Sigmoid colon (tissue), 7 donors: ENCODE measurements around the gene RARRES2. TPM values are rescaled to one million over a fixed set of nuclear protein-coding genes. Genes with fewer than 3 reads are reported as not detected.

Experiments used
- DNase-seq: peaks from one replicate; pipeline ENCODE4 v3.0.0-alpha.2; 2019
- H3K27ac ChIP-seq, 4 donors: fragments of 200-600 bp; sonication (generic); one replicate each; pipeline ENCODE4 v1.5.1; 2016 to 2019; ENCODE audit warnings: mild to moderate bottlenecking in 1 of 4
- H3K27me3 ChIP-seq, 3 donors: fragments of 200-600 bp; sonication (generic); one replicate each; pipeline ENCODE4 v1.5.1; 2019; ENCODE audit warnings: mild to moderate bottlenecking in 1 of 3
- H3K36me3 ChIP-seq, 4 donors: fragments of 200-600 bp; sonication (generic); one replicate each; pipeline ENCODE4 v1.5.1; 2016 to 2019
- H3K4me1 ChIP-seq, 4 donors: fragments of 200-600 bp; sonication (generic); one replicate each; pipeline ENCODE4 v1.5.1; 2017 to 2019
- H3K4me3 ChIP-seq, 4 donors: fragments of 200-600 bp; sonication (generic); one replicate each; pipeline ENCODE4 v1.5.1; 2017 to 2019; ENCODE audit warnings: mild to moderate bottlenecking in 2 of 4, moderate library complexity in 1 of 4
- H3K9me3 ChIP-seq, 4 donors: fragments of 200-600 bp in 3 of 4; sonication (generic) in 3 of 4; one replicate each; pipeline versions ENCODE4 v1.5.1 to v1.6.1; 2013 to 2019
- CTCF ChIP-seq, 4 experiments: fragments of 450-650 bp in 3 of 4; fragments of 200-600 bp in 1 of 4; IDR thresholded peaks; one replicate each; pipeline ENCODE4 v1.5.1; 2016 to 2019; ENCODE audit warnings: antibody characterized with exemption in 4 of 4, mild to moderate bottlenecking in 3 of 4, moderate library complexity in 2 of 4
- EP300 ChIP-seq, 4 donors: sonication (generic); formaldehyde crosslinking; IDR thresholded peaks; one replicate each; pipeline ENCODE4 v1.6.1; 2017; ENCODE audit warnings: antibody characterized with exemption in 4 of 4
- POLR2A ChIP-seq, 2 donors: fragments of 450-650 bp; IDR thresholded peaks; one replicate each; pipeline ENCODE4 v1.6.1; 2016; ENCODE audit warnings: antibody characterized with exemption in 2 of 2, mild to moderate bottlenecking in 2 of 2, moderate library complexity in 2 of 2
- POLR2AphosphoS5 ChIP-seq, 4 donors: sonication (generic); formaldehyde crosslinking; IDR thresholded peaks; one replicate each; pipeline ENCODE4 v1.6.1; 2017; ENCODE audit warnings: antibody characterized with exemption in 4 of 4
- WGBS, 2 donors: extraction: QIAGEN DNeasy Blood & Tissue Kit; methylation state at CpG; one replicate each; pipeline ENCODE4 v1.1.7; 2013; 5-methylcytosine and 5-hydroxymethylcytosine counted together
- intact Hi-C: fragments of 100-400 bp; cut with DNase I; formaldehyde crosslinking; loops from one replicate; pipeline ENCODE4 v1.15.1; 2023
- polyA plus RNA-seq, 3 donors: library from polyadenylated mRNA; stranded (reverse); fragments of 200-250 nt; gene quantifications; one replicate each; pipeline ENCODE4 v1.2.3, GENCODE V29; 2013
- total RNA-seq, 4 donors: library from RNA; depleted of rRNA; stranded (reverse); fragments of >200 nt; gene quantifications; one replicate each; pipeline ENCODE4 v1.1.0, GENCODE V29; 2016
- donor health status: healthy with polysubstance abuse.
- donor health status: Bipolar disorder and iron deficiency.
- donor health status: healthy.

The RARRES2 gene
- total RNA-seq (100 to 1,000 TPM; 257 to 447 (median 388) TPM), polyA plus RNA-seq (100 to 1,000 TPM in 2 of 3 donors, 10 to 100 TPM in 1; 28.9 to 289 (median 132) TPM)

DNA sequence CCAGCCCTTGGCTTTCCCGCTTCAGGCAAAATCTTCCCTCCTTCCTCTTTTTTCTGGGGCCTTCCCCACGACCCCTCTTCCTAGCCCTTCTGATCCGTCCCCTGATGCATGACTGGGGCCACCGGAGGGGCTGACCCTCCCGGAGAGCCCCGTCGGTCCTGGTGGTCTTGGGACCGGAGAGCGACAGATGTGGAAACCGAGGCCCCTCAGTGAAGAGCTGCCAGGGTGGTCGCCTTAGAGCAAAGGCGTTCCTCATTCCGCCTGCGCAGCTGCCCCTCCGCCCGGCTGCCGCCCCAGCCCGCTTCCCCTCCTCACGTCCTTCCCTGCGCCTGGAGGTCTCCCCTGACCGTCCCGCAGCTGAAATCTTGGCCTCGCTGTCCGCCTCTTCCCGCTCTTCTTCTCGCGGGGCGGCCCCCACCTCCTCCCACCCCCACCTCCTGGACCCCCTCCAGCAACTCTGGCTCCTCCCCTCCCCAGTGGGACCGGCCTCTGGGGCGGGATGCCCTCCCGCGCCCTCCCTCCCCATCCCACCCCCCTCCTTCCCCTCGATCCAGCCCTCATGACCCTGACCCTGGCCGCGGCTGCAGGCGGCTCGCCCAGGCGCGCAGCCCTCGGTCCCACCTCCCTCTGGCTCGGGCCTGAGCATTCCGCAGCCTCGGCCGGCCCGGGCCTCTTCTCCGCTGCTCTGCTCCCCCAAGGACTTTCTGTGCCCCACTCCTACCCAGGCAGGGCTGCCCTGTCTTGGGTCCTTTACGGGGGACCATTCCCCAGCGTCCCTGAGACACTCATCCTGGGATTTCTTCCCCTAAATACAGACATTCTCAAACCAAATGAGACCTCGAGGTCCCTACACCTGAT lies at the start of gene RARRES2:
Gene RARRES2 (minus strand): TSS at position 367 of the 858 bp plus-strand sequence. CDS start 1,020 bp downstream, outside the sequence.
- H3K9me3 ChIP-seq: no peaks in the 10 kb centered on the region
- DNase-seq: peak; percentile 93
- H3K27ac ChIP-seq: peak within 1 kb of the TSS; percentile 85 to 93 (median 91)
- intact Hi-C loops: loop anchor here (2.0 kb wide), 3 partner anchors 19 to 37 kb away; partner anchors contain the start of genes ACTR3C, LRRC61, REPIN1 and ZNF775
- H3K4me1 ChIP-seq: peaks cover 0 to 55% (median 46%) of the 10 kb centered on the region in 4 donors
- no peak for TF ChIP-seq EP300 (IDR thresholded peaks at IDR 0.05)
- peak; percentile 37 to 80 (median 72) for TF ChIP-seq POLR2AphosphoS5 (IDR thresholded peaks at IDR 0.05)
- no peak for TF ChIP-seq CTCF (IDR thresholded peaks at IDR 0.05)
- no peak for TF ChIP-seq POLR2A (IDR thresholded peaks at IDR 0.05)
- WGBS, 2 donors: 12 to 20% methylated on average over 49 of the region's 49 CpGs
- H3K27me3 ChIP-seq: no peaks in the 10 kb centered on the region
- H3K36me3 ChIP-seq: peaks cover 0 to 12% (median 4%) of the 10 kb centered on the region in 4 donors
- peak within 1 kb of the TSS; percentile 70 to 76 (median 72) for H3K4me3 ChIP-seq

- no peak overlapping the region for H3K27ac ChIP-seq
- H3K9me3 ChIP-seq: no peaks in the 10 kb centered on the region
- intact Hi-C loops: no loop called here
- no peak overlapping the region for H3K4me3 ChIP-seq
- H3K4me1 ChIP-seq: peaks cover 0 to 17% (median 10%) of the 10 kb centered on the region in 4 donors
- DNase-seq: no peak
- WGBS, 2 donors: 86 to 92% methylated on average over 7 of the region's 7 CpGs
- no peak for TF ChIP-seq CTCF (IDR thresholded peaks at IDR 0.05)
- TF ChIP-seq POLR2AphosphoS5 (IDR thresholded peaks at IDR 0.05): no peak
- no peak for TF ChIP-seq EP300 (IDR thresholded peaks at IDR 0.05)
- TF ChIP-seq POLR2A (IDR thresholded peaks at IDR 0.05): no peak
- no peaks in the 10 kb centered on the region for H3K27me3 ChIP-seq
- H3K36me3 ChIP-seq: no peaks in the 10 kb centered on the region
Observed at GRCh38 chr7:150390205-150390604, 48.8 kb upstream of the RARRES2 start.

DNA sequence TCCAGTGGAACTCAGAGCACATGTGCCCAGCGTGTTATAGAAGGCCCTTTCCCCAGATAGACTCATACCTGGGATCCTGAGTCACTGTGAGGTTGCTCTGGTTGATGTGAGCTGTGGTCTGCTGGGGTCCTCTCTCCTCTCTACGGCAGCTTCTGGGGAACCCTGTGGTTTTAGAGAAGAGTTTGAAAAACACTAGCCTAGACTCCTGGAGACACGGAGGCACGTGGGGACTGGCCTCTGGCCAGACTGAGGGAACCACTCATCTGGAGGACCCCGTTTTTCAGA lies 48.0 kb upstream of the RARRES2 start:
- Histone ChIP-seq H3K4me3 (no peak overlapping the region), H3K27ac (peak overlapping the region; percentile 60 to 76 (median 67)), H3K9me3 (no peaks in the 10 kb centered on the region), H3K27me3 (no peaks in the 10 kb centered on the region), H3K4me1 (peaks cover 0 to 17% (median 13%) of the 10 kb centered on the region in 4 donors), H3K36me3 (no peaks in the 10 kb centered on the region)
- no peak for DNase-seq
- intact Hi-C loops: loop anchor here (2.0 kb wide), 2 partner anchors 31 to 103 kb away; no protein-coding TSS in a partner anchor
- 53 to 70% methylated on average over 5 of the region's 5 CpGs for WGBS, 2 donors
- no peak for TF ChIP-seq EP300 (IDR thresholded peaks at IDR 0.05)

- Histone ChIP-seq H3K4me3 (no peak overlapping the region), H3K36me3 (no peaks in the 10 kb centered on the region), H3K27me3 (no peaks in the 10 kb centered on the region), H3K4me1 (peaks cover 0 to 17% (median 16%) of the 10 kb centered on the region in 4 donors), H3K27ac (peak overlapping the region; percentile 60 to 76 (median 67)), H3K9me3 (no peaks in the 10 kb centered on the region)
- DNase-seq: peak; percentile 95
- intact Hi-C loops: loop anchor here (2.0 kb wide), 2 partner anchors 32 to 102 kb away; no protein-coding TSS in a partner anchor
- TF ChIP-seq EP300 (IDR thresholded peaks at IDR 0.05) (peak in 2 of 4 donors; percentile 43 to 72), CTCF (IDR thresholded peaks at IDR 0.05) (peak; percentile 88 to 93 (median 92)), POLR2A (IDR thresholded peaks at IDR 0.05) (no peak), POLR2AphosphoS5 (IDR thresholded peaks at IDR 0.05) (peak; percentile 35 to 76 (median 68))
- 34 to 65% methylated on average over 20 of the region's 20 CpGs for WGBS, 2 donors
Observed at GRCh38 chr7:150388709-150389531, 47.5 kb upstream of the RARRES2 start.
